ENCODE results near the gene SYCE1.

DNA sequence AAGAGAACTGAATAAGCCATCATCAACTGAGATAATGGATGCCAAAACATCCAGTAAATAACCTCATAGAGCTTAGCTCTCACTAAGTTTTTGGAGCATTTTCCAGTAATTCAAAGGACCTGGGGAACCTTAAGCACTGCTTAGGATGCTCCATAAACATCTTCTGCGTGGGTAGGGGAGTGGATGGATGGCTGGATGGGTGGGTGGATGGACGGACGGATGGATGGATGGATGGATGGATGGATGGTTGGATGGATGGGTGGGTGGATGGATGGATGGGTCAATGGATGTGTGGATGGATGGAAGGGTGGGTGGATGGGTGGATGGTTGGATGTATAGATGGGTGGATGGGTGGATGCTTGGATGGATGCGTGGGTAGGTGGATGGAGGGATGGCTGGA, 29.2 kb downstream of the SYCE1 start:
- TF ChIP-seq, protein P1, sequence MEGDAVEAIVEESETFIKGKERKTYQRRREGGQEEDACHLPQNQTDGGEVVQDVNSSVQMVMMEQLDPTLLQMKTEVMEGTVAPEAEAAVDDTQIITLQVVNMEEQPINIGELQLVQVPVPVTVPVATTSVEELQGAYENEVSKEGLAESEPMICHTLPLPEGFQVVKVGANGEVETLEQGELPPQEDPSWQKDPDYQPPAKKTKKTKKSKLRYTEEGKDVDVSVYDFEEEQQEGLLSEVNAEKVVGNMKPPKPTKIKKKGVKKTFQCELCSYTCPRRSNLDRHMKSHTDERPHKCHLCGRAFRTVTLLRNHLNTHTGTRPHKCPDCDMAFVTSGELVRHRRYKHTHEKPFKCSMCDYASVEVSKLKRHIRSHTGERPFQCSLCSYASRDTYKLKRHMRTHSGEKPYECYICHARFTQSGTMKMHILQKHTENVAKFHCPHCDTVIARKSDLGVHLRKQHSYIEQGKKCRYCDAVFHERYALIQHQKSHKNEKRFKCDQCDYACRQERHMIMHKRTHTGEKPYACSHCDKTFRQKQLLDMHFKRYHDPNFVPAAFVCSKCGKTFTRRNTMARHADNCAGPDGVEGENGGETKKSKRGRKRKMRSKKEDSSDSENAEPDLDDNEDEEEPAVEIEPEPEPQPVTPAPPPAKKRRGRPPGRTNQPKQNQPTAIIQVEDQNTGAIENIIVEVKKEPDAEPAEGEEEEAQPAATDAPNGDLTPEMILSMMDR (conservative IDR thresholded peaks at IDR 0.05; ENCODE audit: low read depth in 2 of 2), result no peak
- no peak for TF ChIP-seq EZH2 (IDR thresholded peaks at IDR 0.05; ENCODE audit: low read depth, unreplicated experiment)

Data from GM23338 (cell line).